IPS-18a (cell line): ENCODE data around the gene SNX33.

ENCODE experiments used
- H3K27ac ChIP-seq: one replicate; pipeline ENCODE4 v1.5.1; 2013; ENCODE audit warnings: low read length
- H3K27me3 ChIP-seq: one replicate; pipeline ENCODE4 v1.6.1; 2013; ENCODE audit warnings: mild to moderate bottlenecking, low read length; ENCODE audit not compliant: control insufficient read depth, insufficient read depth
- H3K36me3 ChIP-seq: one replicate; pipeline ENCODE4 v1.6.1; 2013; ENCODE audit warnings: low read depth, low read length; ENCODE audit not compliant: control insufficient read depth
- H3K4me1 ChIP-seq: one replicate; pipeline ENCODE4 v1.6.1; 2013; ENCODE audit warnings: low read depth, low read length; ENCODE audit not compliant: control insufficient read depth
- H3K4me3 ChIP-seq: one replicate; pipeline ENCODE4 v1.5.1; 2013; ENCODE audit warnings: low read length
- H3K9ac ChIP-seq: one replicate; pipeline ENCODE4 v1.6.1; 2013; ENCODE audit warnings: mild to moderate bottlenecking, low read length, moderate library complexity
- H3K9me3 ChIP-seq: one replicate; pipeline ENCODE4 v1.6.1; 2013; ENCODE audit warnings: low read depth, low read length; ENCODE audit not compliant: control insufficient read depth

SNX33 gene

DNA sequence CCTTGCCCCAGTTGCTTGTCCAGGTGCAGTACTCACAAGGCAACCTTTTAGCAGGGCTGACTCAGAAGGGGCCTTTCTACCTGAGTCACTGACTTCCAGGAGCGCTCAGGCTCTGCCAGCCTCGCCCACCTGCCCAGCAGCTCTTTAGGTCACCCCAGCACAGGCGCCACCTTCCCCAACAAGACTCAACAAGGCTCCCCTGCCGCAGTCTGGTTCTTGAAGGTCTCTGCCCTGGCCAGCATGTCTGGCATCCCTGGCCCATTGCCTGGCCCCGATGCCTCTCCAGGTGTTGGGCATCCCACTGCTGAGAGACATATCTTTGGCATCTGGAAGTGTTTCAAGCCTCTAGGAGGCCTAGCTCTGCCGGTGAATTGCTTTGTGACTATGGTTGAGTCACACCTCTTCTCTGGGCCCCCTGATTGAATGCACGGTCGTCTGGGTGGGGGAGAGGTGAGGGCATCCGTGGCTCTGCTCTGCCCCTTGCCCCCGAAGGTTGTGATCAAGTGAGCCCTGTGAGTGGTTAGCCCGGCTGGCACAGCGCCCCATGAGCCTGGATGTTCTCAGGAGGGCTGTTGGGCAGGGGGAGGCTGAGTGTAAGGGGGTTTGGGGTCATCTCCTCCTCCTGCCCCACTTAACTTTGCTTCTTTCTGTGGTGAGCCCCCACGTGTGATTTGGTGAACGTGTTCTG is 21.6 kb downstream of the SNX33 start:
- no peak overlapping the region for H3K27ac ChIP-seq
- peaks cover 13% of the 10 kb centered on the region for H3K4me1 ChIP-seq
- no peaks in the 10 kb centered on the region for H3K27me3 ChIP-seq
- H3K9me3 ChIP-seq: no peaks in the 10 kb centered on the region
- H3K4me3 ChIP-seq: no peak overlapping the region
- no peak overlapping the region for H3K9ac ChIP-seq
- H3K36me3 ChIP-seq: no peaks in the 10 kb centered on the region

DNA sequence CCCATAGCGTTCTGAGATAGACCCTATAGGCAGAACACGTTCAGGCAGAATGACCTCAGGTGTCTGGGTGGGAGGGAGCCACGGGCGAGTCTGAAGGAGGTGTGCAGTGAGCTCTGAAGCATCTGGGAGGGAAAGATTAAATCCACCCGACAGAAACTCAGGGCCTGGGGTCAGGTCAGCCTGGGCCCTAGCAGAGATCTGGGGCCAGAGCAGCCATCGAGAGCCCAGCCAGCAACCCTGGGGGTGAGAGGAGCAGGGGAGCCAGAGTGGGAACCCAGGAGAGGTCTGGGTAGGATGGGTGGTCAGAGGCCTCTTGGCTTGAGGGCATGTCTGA is 22.1 kb downstream of the SNX33 start:
- H3K27me3 ChIP-seq: no peaks in the 10 kb centered on the region
- H3K4me3 ChIP-seq: no peak overlapping the region
- H3K27ac ChIP-seq: no peak overlapping the region
- no peaks in the 10 kb centered on the region for H3K9me3 ChIP-seq
- no peak overlapping the region for H3K9ac ChIP-seq
- H3K36me3 ChIP-seq: no peaks in the 10 kb centered on the region
- H3K4me1 ChIP-seq: peaks cover 13% of the 10 kb centered on the region

DNA sequence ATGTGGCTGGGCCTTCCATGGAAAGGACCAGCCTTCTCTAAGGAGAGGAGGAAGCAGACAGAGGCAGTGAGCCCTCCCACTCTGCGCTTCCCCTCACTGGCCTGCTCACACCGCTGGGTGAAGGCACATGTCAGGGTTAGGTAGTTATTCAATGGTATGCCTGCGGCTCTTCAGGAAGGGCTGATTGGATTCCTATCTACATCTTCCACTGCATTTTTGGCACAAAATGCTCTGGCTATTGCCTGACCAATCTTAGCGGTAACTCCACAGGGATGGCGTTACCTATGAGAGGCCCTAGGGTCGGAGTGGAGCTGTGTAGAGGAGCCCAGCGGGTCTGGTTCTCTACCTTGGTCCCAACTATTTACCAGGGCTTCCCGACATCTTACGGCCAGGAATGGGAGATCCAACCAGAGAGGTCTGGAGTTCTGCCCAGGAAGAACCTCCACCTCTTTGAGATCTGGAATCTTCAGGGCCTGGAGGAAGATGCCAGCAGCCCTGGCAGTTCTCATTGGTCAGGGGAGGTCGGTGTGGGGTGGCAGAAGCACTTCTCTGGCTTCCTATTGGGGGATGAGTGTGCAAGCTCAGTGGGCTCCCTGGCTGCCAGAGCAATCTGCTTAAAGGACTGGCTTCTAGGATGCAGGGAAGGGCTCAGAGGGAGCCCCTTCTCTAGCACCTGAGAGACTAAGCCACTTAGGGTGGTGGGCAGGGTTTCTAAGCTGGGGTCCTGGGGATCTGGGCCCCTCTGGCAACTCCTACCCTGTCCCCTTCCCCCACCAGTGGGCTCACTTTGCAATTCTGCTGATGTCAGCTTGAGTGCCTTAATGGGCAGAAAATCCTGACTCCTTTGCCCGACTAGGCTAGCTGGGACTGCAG is 24.3 kb downstream of the SNX33 start:
- no peak overlapping the region for H3K9ac ChIP-seq
- no peak overlapping the region for H3K4me3 ChIP-seq
- H3K27ac ChIP-seq: peak overlapping the region; percentile 34
- no peaks in the 10 kb centered on the region for H3K9me3 ChIP-seq
- H3K36me3 ChIP-seq: no peaks in the 10 kb centered on the region
- peaks cover 13% of the 10 kb centered on the region for H3K4me1 ChIP-seq
- no peaks in the 10 kb centered on the region for H3K27me3 ChIP-seq

DNA sequence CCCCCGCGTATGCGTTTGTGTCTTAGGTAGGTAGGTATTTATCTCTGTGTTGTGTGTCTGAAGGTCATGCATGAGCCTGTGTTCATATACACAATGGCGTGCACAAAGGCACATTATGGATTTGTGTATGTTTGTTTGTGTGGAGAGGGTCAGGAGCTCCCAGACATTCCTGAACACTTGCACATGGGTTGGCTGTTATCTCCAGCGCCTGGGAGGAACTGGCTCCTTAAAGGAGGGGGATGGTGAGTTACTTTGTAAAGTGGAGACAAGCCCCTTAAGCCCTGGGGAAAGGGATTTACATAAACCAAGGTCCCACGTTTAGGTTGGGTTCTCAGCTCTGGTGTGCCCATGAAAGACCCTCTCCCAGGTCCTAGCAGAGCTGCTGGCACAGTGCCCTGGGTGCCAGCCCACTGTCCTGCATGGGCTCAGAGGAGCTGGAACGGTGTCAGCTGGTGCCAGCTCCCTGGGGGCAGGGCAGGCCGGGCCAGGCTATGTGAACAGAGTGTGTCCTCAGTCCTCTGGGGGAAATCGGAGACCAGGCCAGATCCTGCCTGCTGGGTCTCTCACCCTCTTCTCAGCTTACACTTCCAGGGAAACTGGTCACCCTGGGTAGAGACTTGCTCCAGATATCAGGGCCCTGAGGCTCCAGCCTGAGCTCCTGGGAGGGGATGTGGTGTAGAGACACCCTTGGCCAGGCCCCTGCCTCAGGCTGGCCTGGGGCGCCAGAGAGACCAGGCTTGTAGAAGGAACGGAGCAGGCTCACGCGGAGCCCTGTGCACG is 25.1 kb downstream of the SNX33 start:
- no peak overlapping the region for H3K4me3 ChIP-seq
- H3K4me1 ChIP-seq: peaks cover 13% of the 10 kb centered on the region
- H3K9ac ChIP-seq: no peak overlapping the region
- H3K9me3 ChIP-seq: no peaks in the 10 kb centered on the region
- no peaks in the 10 kb centered on the region for H3K36me3 ChIP-seq
- H3K27me3 ChIP-seq: no peaks in the 10 kb centered on the region
- H3K27ac ChIP-seq: peak overlapping the region; percentile 34

DNA sequence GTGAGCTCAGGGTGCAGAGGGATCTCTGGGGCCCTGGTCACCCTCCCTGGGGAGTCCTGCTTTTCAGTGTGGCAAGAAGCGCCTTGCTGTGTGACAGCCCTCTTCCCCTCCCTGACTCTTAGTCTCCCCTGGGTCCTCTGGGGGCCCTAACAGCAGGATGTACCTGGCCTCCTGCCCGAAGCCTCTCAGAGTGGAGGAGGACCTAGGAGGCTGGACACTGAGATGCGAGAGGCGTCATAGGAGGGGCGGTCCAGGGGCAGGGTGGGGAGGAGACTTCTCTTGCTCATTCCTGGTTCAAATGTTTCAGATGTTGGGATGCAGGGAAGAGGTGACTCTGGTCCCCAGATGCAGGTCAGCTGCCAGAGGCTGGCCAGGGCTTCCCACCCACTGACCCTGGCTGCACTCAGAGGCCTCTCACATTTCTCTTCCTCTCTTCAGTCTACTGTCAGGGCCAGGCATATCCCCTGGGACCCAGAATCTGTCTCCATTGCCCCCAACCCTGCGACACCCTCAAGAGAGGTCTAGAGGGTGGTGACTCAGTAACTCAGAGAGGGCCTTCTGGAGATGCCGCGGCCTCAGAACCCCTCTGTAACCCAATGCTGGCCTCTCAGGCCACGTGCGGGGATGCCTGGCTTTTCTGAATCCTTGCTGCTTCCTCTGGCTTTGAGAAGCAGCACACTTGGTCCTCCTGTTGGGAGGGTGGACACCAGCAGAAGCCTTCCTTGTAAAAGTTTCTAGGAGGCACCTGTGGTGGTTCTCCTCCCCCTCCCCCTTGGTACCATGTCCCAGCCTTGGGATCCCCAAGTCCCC is 25.9 kb downstream of the SNX33 start:
- Histone ChIP-seq H3K36me3 (no peaks in the 10 kb centered on the region), H3K27me3 (no peaks in the 10 kb centered on the region), H3K9me3 (no peaks in the 10 kb centered on the region), H3K9ac (no peak overlapping the region), H3K4me3 (no peak overlapping the region), H3K27ac (no peak overlapping the region), H3K4me1 (peaks cover 13% of the 10 kb centered on the region)

- Histone ChIP-seq H3K9ac (no peak overlapping the region), H3K4me1 (peaks cover 13% of the 10 kb centered on the region), H3K27ac (no peak overlapping the region), H3K9me3 (no peaks in the 10 kb centered on the region), H3K4me3 (no peak overlapping the region), H3K27me3 (no peaks in the 10 kb centered on the region), H3K36me3 (no peaks in the 10 kb centered on the region)
Observed at GRCh38 chr15:75674366-75674765, 26.7 kb downstream of the SNX33 start.

DNA sequence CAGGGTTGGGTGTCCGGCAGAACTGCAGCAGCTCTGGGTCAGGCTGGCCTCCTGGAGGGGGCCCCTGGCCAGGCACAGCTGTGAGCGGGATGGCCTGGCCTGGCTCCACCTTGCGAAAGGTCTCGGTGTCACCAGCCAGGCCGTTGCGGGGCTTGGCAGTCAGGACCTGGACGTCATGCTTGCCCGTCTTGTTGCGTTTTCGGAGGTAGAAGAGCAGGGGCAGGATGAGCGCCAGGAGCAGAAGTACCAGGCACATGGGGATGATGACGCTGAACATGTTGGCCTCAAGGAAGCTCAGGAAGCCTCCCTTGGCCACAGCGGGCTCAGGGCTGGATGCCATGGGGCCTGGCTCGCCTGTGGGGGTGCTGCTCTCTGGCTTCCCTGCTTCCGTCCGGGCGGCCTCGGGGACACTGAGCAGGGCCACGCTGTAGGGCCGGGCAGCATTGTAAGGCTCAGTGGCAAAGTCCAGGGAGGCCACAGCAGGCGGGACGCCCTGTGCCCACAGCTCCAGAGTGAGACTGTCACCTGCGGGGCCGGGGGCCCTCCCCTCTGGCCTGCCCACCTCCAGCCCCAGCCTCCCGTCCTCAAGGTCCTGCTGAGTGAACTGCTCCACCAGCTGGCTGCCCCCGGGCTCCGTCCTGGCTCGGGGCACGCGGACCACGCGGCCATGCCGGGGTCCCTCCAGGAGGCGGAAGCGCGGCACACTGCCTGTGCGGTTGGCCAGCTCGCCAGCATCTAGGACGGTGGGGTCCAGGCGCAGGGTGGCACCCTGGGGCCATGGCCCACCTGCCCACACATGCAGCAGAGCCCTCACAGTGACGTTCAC is 28.1 kb downstream of the SNX33 start:
- H3K4me1 ChIP-seq: peaks cover 13% of the 10 kb centered on the region
- H3K27me3 ChIP-seq: no peaks in the 10 kb centered on the region
- no peaks in the 10 kb centered on the region for H3K9me3 ChIP-seq
- no peak overlapping the region for H3K27ac ChIP-seq
- H3K4me3 ChIP-seq: no peak overlapping the region
- H3K36me3 ChIP-seq: no peaks in the 10 kb centered on the region
- H3K9ac ChIP-seq: no peak overlapping the region

DNA sequence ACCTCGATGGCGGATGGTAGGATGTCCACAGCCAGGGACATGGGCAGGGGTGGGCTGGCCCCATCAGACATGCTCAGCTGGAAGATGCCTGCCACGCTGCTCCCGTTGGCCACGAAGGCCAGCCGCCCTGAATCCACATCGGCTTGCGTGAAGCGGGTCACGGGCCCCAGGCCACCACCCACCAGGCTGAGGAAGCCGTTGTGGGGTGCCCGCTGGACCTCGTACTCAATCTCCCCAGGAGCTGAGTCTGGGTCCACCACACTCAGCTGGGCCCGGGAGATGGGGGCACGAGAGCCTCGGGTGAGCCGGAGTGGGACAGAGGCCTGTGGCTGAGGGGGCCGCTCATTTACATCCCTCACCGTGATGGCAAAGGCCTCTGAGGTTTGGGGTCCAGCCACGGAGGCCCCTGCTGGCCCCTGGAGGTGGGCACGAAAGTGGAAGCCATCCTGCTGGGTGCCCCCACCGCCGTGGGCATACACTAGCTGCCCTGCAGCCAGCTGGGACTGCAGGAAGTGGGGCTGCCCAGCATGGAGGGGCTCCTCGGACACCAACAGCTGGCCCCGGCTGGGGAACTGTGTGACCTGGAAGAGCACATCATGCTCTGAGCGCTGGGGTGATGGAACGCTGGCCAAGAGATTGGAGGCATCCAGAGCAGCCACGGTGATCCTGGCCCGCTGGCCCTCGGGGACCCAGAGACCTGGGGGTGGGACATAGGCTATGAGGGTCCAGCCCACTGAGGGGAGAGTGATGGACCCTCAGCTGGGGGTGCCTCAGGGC is 29.2 kb downstream of the SNX33 start:
- Histone ChIP-seq H3K27me3 (no peaks in the 10 kb centered on the region), H3K9ac (no peak overlapping the region), H3K4me3 (no peak overlapping the region), H3K36me3 (no peaks in the 10 kb centered on the region), H3K9me3 (no peaks in the 10 kb centered on the region), H3K27ac (no peak overlapping the region), H3K4me1 (peaks cover 13% of the 10 kb centered on the region)

- Histone ChIP-seq H3K4me1 (peaks cover 5% of the 10 kb centered on the region), H3K4me3 (no peak overlapping the region), H3K9ac (no peak overlapping the region), H3K9me3 (no peaks in the 10 kb centered on the region), H3K27ac (no peak overlapping the region), H3K36me3 (no peaks in the 10 kb centered on the region), H3K27me3 (no peaks in the 10 kb centered on the region)
Observed at GRCh38 chr15:75677465-75678323, 30.0 kb downstream of the SNX33 start.
